ENCODE results near the gene TAS2R9. TPM values are rescaled to one million over a fixed set of nuclear protein-coding genes. Genes with fewer than 3 reads are reported as not detected.

TAS2R9 gene
- total and polyA plus RNA-seq, 2 of the 13 experiments (the other 11 are each of a cell fraction or from before 2014, with no cell fraction given), result 0.11 TPM; not detected in 1

DNA sequence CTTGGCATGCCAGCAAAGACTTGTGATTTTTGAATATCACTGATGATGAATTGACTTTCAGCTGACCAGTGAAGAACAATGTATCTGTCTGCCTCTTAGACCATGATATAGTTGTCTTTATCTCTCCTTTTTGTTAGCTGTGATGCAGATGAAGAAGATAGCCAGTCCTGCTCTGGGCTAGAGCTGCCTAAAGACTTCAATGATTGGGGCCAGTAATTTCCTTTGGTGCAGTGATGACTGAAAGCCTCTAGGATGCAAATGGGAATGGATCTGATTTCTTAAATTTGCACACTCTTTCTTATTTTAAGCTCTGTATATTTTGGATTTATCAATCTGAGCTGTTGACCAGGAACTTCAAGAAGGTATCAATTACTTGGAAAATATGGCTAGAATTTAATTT lies at the start of gene TAS2R9 (continued):
- TF ChIP-seq, protein P1, sequence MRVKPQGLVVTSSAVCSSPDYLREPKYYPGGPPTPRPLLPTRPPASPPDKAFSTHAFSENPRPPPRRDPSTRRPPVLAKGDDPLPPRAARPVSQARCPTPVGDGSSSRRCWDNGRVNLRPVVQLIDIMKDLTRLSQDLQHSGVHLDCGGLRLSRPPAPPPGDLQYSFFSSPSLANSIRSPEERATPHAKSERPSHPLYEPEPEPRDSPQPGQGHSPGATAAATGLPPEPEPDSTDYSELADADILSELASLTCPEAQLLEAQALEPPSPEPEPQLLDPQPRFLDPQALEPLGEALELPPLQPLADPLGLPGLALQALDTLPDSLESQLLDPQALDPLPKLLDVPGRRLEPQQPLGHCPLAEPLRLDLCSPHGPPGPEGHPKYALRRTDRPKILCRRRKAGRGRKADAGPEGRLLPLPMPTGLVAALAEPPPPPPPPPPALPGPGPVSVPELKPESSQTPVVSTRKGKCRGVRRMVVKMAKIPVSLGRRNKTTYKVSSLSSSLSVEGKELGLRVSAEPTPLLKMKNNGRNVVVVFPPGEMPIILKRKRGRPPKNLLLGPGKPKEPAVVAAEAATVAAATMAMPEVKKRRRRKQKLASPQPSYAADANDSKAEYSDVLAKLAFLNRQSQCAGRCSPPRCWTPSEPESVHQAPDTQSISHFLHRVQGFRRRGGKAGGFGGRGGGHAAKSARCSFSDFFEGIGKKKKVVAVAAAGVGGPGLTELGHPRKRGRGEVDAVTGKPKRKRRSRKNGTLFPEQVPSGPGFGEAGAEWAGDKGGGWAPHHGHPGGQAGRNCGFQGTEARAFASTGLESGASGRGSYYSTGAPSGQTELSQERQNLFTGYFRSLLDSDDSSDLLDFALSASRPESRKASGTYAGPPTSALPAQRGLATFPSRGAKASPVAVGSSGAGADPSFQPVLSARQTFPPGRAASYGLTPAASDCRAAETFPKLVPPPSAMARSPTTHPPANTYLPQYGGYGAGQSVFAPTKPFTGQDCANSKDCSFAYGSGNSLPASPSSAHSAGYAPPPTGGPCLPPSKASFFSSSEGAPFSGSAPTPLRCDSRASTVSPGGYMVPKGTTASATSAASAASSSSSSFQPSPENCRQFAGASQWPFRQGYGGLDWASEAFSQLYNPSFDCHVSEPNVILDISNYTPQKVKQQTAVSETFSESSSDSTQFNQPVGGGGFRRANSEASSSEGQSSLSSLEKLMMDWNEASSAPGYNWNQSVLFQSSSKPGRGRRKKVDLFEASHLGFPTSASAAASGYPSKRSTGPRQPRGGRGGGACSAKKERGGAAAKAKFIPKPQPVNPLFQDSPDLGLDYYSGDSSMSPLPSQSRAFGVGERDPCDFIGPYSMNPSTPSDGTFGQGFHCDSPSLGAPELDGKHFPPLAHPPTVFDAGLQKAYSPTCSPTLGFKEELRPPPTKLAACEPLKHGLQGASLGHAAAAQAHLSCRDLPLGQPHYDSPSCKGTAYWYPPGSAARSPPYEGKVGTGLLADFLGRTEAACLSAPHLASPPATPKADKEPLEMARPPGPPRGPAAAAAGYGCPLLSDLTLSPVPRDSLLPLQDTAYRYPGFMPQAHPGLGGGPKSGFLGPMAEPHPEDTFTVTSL (CRISPR knock-in tag; IDR thresholded peaks at IDR 0.05; ENCODE audit: borderline replicate concordance), result no peak
- TF ChIP-seq, protein P2, sequence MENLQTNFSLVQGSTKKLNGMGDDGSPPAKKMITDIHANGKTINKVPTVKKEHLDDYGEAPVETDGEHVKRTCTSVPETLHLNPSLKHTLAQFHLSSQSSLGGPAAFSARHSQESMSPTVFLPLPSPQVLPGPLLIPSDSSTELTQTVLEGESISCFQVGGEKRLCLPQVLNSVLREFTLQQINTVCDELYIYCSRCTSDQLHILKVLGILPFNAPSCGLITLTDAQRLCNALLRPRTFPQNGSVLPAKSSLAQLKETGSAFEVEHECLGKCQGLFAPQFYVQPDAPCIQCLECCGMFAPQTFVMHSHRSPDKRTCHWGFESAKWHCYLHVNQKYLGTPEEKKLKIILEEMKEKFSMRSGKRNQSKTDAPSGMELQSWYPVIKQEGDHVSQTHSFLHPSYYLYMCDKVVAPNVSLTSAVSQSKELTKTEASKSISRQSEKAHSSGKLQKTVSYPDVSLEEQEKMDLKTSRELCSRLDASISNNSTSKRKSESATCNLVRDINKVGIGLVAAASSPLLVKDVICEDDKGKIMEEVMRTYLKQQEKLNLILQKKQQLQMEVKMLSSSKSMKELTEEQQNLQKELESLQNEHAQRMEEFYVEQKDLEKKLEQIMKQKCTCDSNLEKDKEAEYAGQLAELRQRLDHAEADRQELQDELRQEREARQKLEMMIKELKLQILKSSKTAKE (CRISPR knock-in tag; IDR thresholded peaks at IDR 0.05; ENCODE audit: borderline replicate concordance), result no peak
- TF ChIP-seq RFX1 (IDR thresholded peaks at IDR 0.05), result no peak
- no peak for TF ChIP-seq RORA (CRISPR knock-in tag; IDR thresholded peaks at IDR 0.05)
- no peak for TF ChIP-seq CCDC6 (CRISPR knock-in tag; IDR thresholded peaks at IDR 0.05)
- no peak for TF ChIP-seq KDM6A (CRISPR knock-in tag; IDR thresholded peaks at IDR 0.05; ENCODE audit: low read depth)
- TF ChIP-seq, protein P3, sequence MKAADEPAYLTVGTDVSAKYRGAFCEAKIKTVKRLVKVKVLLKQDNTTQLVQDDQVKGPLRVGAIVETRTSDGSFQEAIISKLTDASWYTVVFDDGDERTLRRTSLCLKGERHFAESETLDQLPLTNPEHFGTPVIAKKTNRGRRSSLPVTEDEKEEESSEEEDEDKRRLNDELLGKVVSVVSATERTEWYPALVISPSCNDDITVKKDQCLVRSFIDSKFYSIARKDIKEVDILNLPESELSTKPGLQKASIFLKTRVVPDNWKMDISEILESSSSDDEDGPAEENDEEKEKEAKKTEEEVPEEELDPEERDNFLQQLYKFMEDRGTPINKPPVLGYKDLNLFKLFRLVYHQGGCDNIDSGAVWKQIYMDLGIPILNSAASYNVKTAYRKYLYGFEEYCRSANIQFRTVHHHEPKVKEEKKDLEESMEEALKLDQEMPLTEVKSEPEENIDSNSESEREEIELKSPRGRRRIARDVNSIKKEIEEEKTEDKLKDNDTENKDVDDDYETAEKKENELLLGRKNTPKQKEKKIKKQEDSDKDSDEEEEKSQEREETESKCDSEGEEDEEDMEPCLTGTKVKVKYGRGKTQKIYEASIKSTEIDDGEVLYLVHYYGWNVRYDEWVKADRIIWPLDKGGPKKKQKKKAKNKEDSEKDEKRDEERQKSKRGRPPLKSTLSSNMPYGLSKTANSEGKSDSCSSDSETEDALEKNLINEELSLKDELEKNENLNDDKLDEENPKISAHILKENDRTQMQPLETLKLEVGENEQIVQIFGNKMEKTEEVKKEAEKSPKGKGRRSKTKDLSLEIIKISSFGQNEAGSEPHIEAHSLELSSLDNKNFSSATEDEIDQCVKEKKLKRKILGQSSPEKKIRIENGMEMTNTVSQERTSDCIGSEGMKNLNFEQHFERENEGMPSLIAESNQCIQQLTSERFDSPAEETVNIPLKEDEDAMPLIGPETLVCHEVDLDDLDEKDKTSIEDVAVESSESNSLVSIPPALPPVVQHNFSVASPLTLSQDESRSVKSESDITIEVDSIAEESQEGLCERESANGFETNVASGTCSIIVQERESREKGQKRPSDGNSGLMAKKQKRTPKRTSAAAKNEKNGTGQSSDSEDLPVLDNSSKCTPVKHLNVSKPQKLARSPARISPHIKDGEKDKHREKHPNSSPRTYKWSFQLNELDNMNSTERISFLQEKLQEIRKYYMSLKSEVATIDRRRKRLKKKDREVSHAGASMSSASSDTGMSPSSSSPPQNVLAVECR (CRISPR knock-in tag; IDR thresholded peaks at IDR 0.05; ENCODE audit: borderline replicate concordance), result no peak
